IMR-90 (cell line): Measurements from ENCODE around the gene TMEM179. TPM values are rescaled to one million over a fixed set of nuclear protein-coding genes. Genes with fewer than 3 reads are reported as not detected.

Source experiments
- ATAC-seq: fragments of 200-7000 bp; cut with Tn5 transposase; 2 replicates; pipeline ENCODE4 v1.9.1; 2020; ENCODE audit warnings: low read depth, mild to moderate bottlenecking, moderate library complexity
- BruUV-seq: library from RNA; stranded (reverse); fragments of 400-500 nt; replicated peaks from 2 replicates; lab custom pipeline; 2021; lab: Mats Ljungman, UMichigan
- CTCF ChIA-PET: fragments of 300-600 bp; formaldehyde crosslinking; extraction: SDS; loops from one replicate; lab custom pipeline; 2021; ENCODE audit warnings: antibody characterized with exemption; lab: Yijun Ruan, JAX
- POLR2A ChIA-PET: fragments of 300-600 bp; sonication (Branson Sonifier 250); formaldehyde crosslinking; loops from one replicate; lab custom pipeline; 2022; ENCODE audit warnings: antibody characterized with exemption; ENCODE audit not compliant: unreplicated experiment; lab: Charles Lee
- DNase-seq: peaks from one replicate; pipeline ENCODE4 v3.0.0; 2013
- H2AFZ ChIP-seq: replicated peaks from 2 replicates; pipeline ENCODE3; 2013; ENCODE audit warnings: low read length, mild to moderate bottlenecking; ENCODE audit not compliant: poor library complexity
- H2AK5ac ChIP-seq: 2 replicates; pipeline ENCODE4 v1.6.1; 2013; ENCODE audit warnings: low read depth, low read length, inconsistent platforms
- H2AK9ac ChIP-seq: replicated peaks from 2 replicates; pipeline ENCODE3; 2013; ENCODE audit warnings: mild to moderate bottlenecking, low read depth, low read length, moderate library complexity; ENCODE audit not compliant: poor library complexity
- H2BK120ac ChIP-seq: 2 replicates; pipeline ENCODE4 v1.6.1; 2013; ENCODE audit warnings: low read depth, low read length, inconsistent platforms
- H2BK15ac ChIP-seq: 3 replicates; pipeline ENCODE4 v1.6.1; 2013; ENCODE audit warnings: low read depth, low read length, inconsistent platforms
- H2BK20ac ChIP-seq: 2 replicates; pipeline ENCODE4 v1.6.1; 2013; ENCODE audit warnings: low read depth, mild to moderate bottlenecking, inconsistent platforms, low read length, moderate library complexity
- H2BK5ac ChIP-seq: 2 replicates; pipeline ENCODE4 v1.6.1; 2013; ENCODE audit warnings: mild to moderate bottlenecking, low read depth, low read length, inconsistent platforms; ENCODE audit not compliant: poor library complexity, severe bottlenecking
- H3K14ac ChIP-seq: replicated peaks from 2 replicates; pipeline ENCODE4 v1.6.1; 2013; ENCODE audit warnings: low read depth, low read length, inconsistent platforms
- H3K18ac ChIP-seq: 2 replicates; pipeline ENCODE4 v1.6.1; 2013; ENCODE audit warnings: low read depth, low read length, control low read depth
- H3K23ac ChIP-seq: 2 replicates; pipeline ENCODE4 v1.6.1; 2013; ENCODE audit warnings: low read depth, low read length, inconsistent platforms
- H3K27ac ChIP-seq: 2 replicates; pipeline ENCODE4 v1.5.1; 2013; ENCODE audit warnings: mild to moderate bottlenecking, control low read depth, low read length; ENCODE audit not compliant: insufficient read depth
- H3K27me3 ChIP-seq: 2 replicates; pipeline ENCODE4 v1.6.1; 2013; ENCODE audit warnings: low read length; ENCODE audit not compliant: control insufficient read depth, insufficient read depth
- H3K36me3 ChIP-seq: 2 replicates; pipeline ENCODE4 v1.6.1; 2013; ENCODE audit warnings: low read length, mixed read lengths; ENCODE audit not compliant: control insufficient read depth, insufficient read depth
- H3K4ac ChIP-seq: 2 replicates; pipeline ENCODE4 v1.6.1; 2013; ENCODE audit warnings: low read depth, low read length, inconsistent platforms
- H3K4me1 ChIP-seq: 2 replicates; pipeline ENCODE4 v1.6.1; 2013; ENCODE audit warnings: low read length, mixed read lengths; ENCODE audit not compliant: control insufficient read depth, insufficient read depth
- H3K4me2 ChIP-seq: 2 replicates; pipeline ENCODE4 v1.6.1; 2013; ENCODE audit warnings: low read depth, mild to moderate bottlenecking, control low read depth, low read length, moderate library complexity
- H3K4me3 ChIP-seq: 2 replicates; pipeline ENCODE4 v1.5.1; 2013; ENCODE audit warnings: low read depth, mild to moderate bottlenecking, control low read depth, low read length, moderate library complexity; ENCODE audit not compliant: insufficient read depth
- H3K56ac ChIP-seq: 2 replicates; pipeline ENCODE4 v1.6.1; 2013; ENCODE audit warnings: low read length, inconsistent platforms; ENCODE audit not compliant: insufficient read depth; ENCODE audit errors: extremely low read depth
- H3K79me1 ChIP-seq, 2 experiments: 2 replicates each; pipeline ENCODE4 v1.6.1; 2013; ENCODE audit warnings: low read length in 2 of 2, inconsistent platforms in 1 of 2, low read depth in 1 of 2
- H3K9ac ChIP-seq: 2 replicates; pipeline ENCODE4 v1.6.1; 2013; ENCODE audit warnings: low read depth, low read length, control low read depth
- H3K9me1 ChIP-seq: 2 replicates; pipeline ENCODE4 v1.6.1; 2013; ENCODE audit warnings: low read length, inconsistent platforms; ENCODE audit not compliant: insufficient read depth
- H3K9me3 ChIP-seq: 2 replicates; pipeline ENCODE4 v1.6.1; 2013; ENCODE audit warnings: low read length; ENCODE audit not compliant: control insufficient read depth, insufficient read depth
- H4K20me1 ChIP-seq: 2 replicates; pipeline ENCODE4 v1.6.1; 2013; ENCODE audit warnings: low read length, inconsistent platforms; ENCODE audit not compliant: insufficient read depth
- H4K5ac ChIP-seq: 2 replicates; pipeline ENCODE4 v1.6.1; 2013; ENCODE audit warnings: mild to moderate bottlenecking, low read depth, low read length, control low read depth
- H4K8ac ChIP-seq, 2 experiments: 2 replicates each; pipeline ENCODE4 v1.6.1; 2013; ENCODE audit warnings: low read depth in 2 of 2, low read length in 2 of 2, control low read depth in 1 of 2, inconsistent platforms in 1 of 2
- H4K91ac ChIP-seq: 2 replicates; pipeline ENCODE4 v1.6.1; 2013; ENCODE audit warnings: low read depth, low read length, inconsistent platforms; ENCODE audit not compliant: insufficient read depth
- BHLHE40 ChIP-seq: fragments of 150-350 bp; IDR thresholded peaks from 2 replicates; pipeline ENCODE4 v1.6.1; 2016; ENCODE audit warnings: mild to moderate bottlenecking, low read depth, low read length
- CEBPB ChIP-seq: IDR thresholded peaks from 2 replicates; pipeline ENCODE4 v1.6.1; 2012; ENCODE audit warnings: low read depth, low read length, improper control_type of control experiment
- CHD1 ChIP-seq: IDR thresholded peaks from 2 replicates; pipeline ENCODE4 v1.6.1; 2012; ENCODE audit warnings: low read depth, low read length, improper control_type of control experiment
- CTCF ChIP-seq: conservative IDR thresholded peaks from 2 replicates; pipeline ENCODE4 v1.5.1; 2012; ENCODE audit warnings: mild to moderate bottlenecking, low read depth, low read length, improper control_type of control experiment
- MAFK ChIP-seq: IDR thresholded peaks from 2 replicates; pipeline ENCODE4 v1.6.1; 2012; ENCODE audit warnings: low read depth, low read length, improper control_type of control experiment
- MAZ ChIP-seq: IDR thresholded peaks from 2 replicates; pipeline ENCODE4 v1.6.1; 2012; ENCODE audit warnings: low read depth, mild to moderate bottlenecking, low read length, improper control_type of control experiment, moderate library complexity, borderline replicate concordance
- MXI1 ChIP-seq: IDR thresholded peaks from 2 replicates; pipeline ENCODE4 v1.6.1; 2012; ENCODE audit warnings: low read depth, mild to moderate bottlenecking, low read length, moderate library complexity, borderline replicate concordance
- NFE2L2 ChIP-seq: fragments of 150-350 bp; IDR thresholded peaks from 2 replicates; pipeline ENCODE4 v1.6.1; 2016; ENCODE audit warnings: low read depth, mild to moderate bottlenecking, low read length
- POLR2A ChIP-seq: IDR thresholded peaks from 2 replicates; pipeline ENCODE4 v1.6.1; 2012; ENCODE audit warnings: mild to moderate bottlenecking, low read depth, low read length
- RAD21 ChIP-seq: IDR thresholded peaks from 2 replicates; pipeline ENCODE4 v1.6.1; 2012; ENCODE audit warnings: low read length, improper control_type of control experiment
- RCOR1 ChIP-seq: IDR thresholded peaks from 2 replicates; pipeline ENCODE4 v1.6.1; 2012; ENCODE audit warnings: mild to moderate bottlenecking, low read length, improper control_type of control experiment; ENCODE audit not compliant: insufficient replicate concordance
- WGBS, 2 experiments: methylation state at CpG; one replicate each; pipeline versions ENCODE4 v1.1.5 to v1.1.7; 2013; ENCODE audit warnings: missing lambda C conversion rate in 2 of 2; ENCODE audit not compliant: insufficient read length in 1 of 2; ENCODE audit errors: extremely low coverage in 2 of 2; 5-methylcytosine and 5-hydroxymethylcytosine counted together
- dilution Hi-C: fragments of 300-500 bp; cut with HindIII; formaldehyde crosslinking; loops from one replicate; pipeline ENCODE4 v1.14.3; 2018; ENCODE audit warnings: low sequenced_read_pairs; ENCODE audit not compliant: unreplicated experiment
- in situ Hi-C: fragments of 300-500 bp; cut with MboI; formaldehyde crosslinking; loops from 3 replicates; pipeline ENCODE4 v1.14.3; 2019; ENCODE audit warnings: low sequenced_read_pairs, inconsistent platforms, mixed read lengths
- intact Hi-C: fragments of 100-400 bp; cut with micrococcal nuclease; formaldehyde crosslinking; loops from 2 replicates; pipeline ENCODE4 v1.10.0; 2022
- polyA plus RNA-seq, 3 experiments: library from polyadenylated mRNA; depleted of rRNA; stranded (reverse); fragments of >200 nt; gene quantifications; 2 replicates each; pipeline ENCODE4 v1.2.3, GENCODE V29; 2012; ENCODE audit warnings: low replicate concordance in 1 of 3
- total RNA-seq: library from RNA; depleted of rRNA; stranded (reverse); fragments of >200 nt; gene quantifications from 2 replicates; pipeline ENCODE4 v1.2.3, GENCODE V29; 2012

The TMEM179 gene
- total and polyA plus RNA-seq, 2 of the 4 experiments (the other 2 are of a cell fraction): not detected

GRCh38 chr14:104650981-104651875 is 46.7 kb upstream of the TMEM179 start:
- Histone ChIP-seq H2BK15ac (no peak overlapping the region), H3K4me1 (0 out of 2 replicates have a peak, but pooled peaks cover 2% of the 10 kb centered on the region), H2AFZ (peak overlapping the region; percentile 98), H3K56ac (no peak overlapping the region), H4K91ac (no peak overlapping the region), H3K9me1 (no peaks in the 10 kb centered on the region), H3K9ac (no peak overlapping the region), H2BK5ac (no peak overlapping the region), H3K27ac (no peak overlapping the region), H2AK5ac (peak overlapping the region; percentile 24; the same call in 1 of the 2 replicates), H3K36me3 (no peaks in the 10 kb centered on the region), H3K18ac (no peak overlapping the region), H3K4me2 (no peak overlapping the region), H2AK9ac (peak overlapping the region; percentile 85), H3K9me3 (peaks cover 19% of the 10 kb centered on the region), H3K4me3 (no peak overlapping the region), H3K27me3 (peaks cover 10% of the 10 kb centered on the region), H2BK20ac (no peak overlapping the region), H4K5ac (no peak overlapping the region), H3K79me1 (no peaks in the 10 kb centered on the region), H3K4ac (no peak overlapping the region), H2BK120ac (no peak overlapping the region), H3K23ac (no peak overlapping the region), H4K8ac (no peak overlapping the region), H3K14ac (no peak overlapping the region), H4K20me1 (no peaks in the 10 kb centered on the region)
- TF ChIP-seq MAFK (no peak), CHD1 (no peak), POLR2A (no peak), BHLHE40 (no peak), RCOR1 (no peak), MAZ (no peak), NFE2L2 (no peak), MXI1 (no peak), RAD21 (no peak), CTCF (no peak), CEBPB (no peak)
- intact Hi-C loops (loop anchor here (1.0 to 5.0 kb wide), 3 partner anchors 36 to 71 kb away; partner anchors contain the start of genes ADSS1 and INF2), in situ Hi-C loops (no loop called here), dilution Hi-C loops (no loop called here)
- CTCF ChIA-PET: interaction anchor here (1.1 kb wide), 1 partner anchor 29 kb away, joined by 3 read pairs; no protein-coding TSS in a partner anchor
- DNase-seq (no peak), ATAC-seq (no peak)
- no TSS peak for BruUV-seq
- POLR2A ChIA-PET: no interaction called here
- WGBS, 2 experiments: 78% methylated on average over 4 of the region's 24 CpGs; no CpG with 5 or more reads in 1 of the 2 experiments
